Neuronal stem cell (in vitro differentiated cells): ENCODE data around the gene ABHD16B.

ENCODE experiments used
- DNase-seq: peaks from one replicate; pipeline ENCODE4 v3.0.0-alpha.2; 2013; ENCODE audit warnings: low spot score
- H2AFZ ChIP-seq: one replicate; pipeline ENCODE4 v1.6.1; 2013; ENCODE audit warnings: mild to moderate bottlenecking, low read length, inconsistent platforms
- H2AK5ac ChIP-seq: 2 replicates; pipeline ENCODE4 v1.6.1; 2013; ENCODE audit warnings: low read depth, mild to moderate bottlenecking, inconsistent platforms, low read length, moderate library complexity, mixed read lengths
- H2BK120ac ChIP-seq: 2 replicates; pipeline ENCODE4 v1.6.1; 2013; ENCODE audit warnings: low read depth, mild to moderate bottlenecking, inconsistent platforms, low read length, moderate library complexity, mixed read lengths
- H2BK12ac ChIP-seq: one replicate; pipeline ENCODE4 v1.6.1; 2013; ENCODE audit warnings: low read length, inconsistent platforms
- H2BK15ac ChIP-seq: 2 replicates; pipeline ENCODE4 v1.6.1; 2013; ENCODE audit warnings: mild to moderate bottlenecking, low read length, inconsistent platforms, mixed read lengths
- H2BK5ac ChIP-seq: one replicate; pipeline ENCODE4 v1.6.1; 2013; ENCODE audit warnings: inconsistent platforms, mild to moderate bottlenecking, low read length, moderate library complexity
- H3K14ac ChIP-seq: one replicate; pipeline ENCODE4 v1.6.1; 2013; ENCODE audit warnings: low read length, inconsistent platforms
- H3K18ac ChIP-seq: 2 replicates; pipeline ENCODE4 v1.6.1; 2013; ENCODE audit warnings: low read length, inconsistent platforms
- H3K23ac ChIP-seq: 2 replicates; pipeline ENCODE4 v1.6.1; 2013; ENCODE audit warnings: low read depth, mild to moderate bottlenecking, mixed read lengths, low read length, inconsistent platforms; ENCODE audit not compliant: poor library complexity
- H3K27ac ChIP-seq: replicated peaks from 3 replicates; pipeline ENCODE4 v1.5.1; 2013; ENCODE audit warnings: low read length, inconsistent platforms
- H3K27me3 ChIP-seq, 3 experiments: 2 replicates each; pipeline ENCODE4 v1.6.1; 2013; ENCODE audit warnings: low read length in 3 of 3, mild to moderate bottlenecking in 2 of 3, inconsistent platforms in 1 of 3, low read depth in 1 of 3, mixed read lengths in 1 of 3, moderate library complexity in 1 of 3; ENCODE audit not compliant: control insufficient read depth in 3 of 3, insufficient read depth in 3 of 3
- H3K36me3 ChIP-seq, 2 donors: replicated peaks in 1 of 2; 2 replicates each; pipeline ENCODE4 v1.6.1; 2013; ENCODE audit warnings: low read length in 2 of 2; ENCODE audit not compliant: control insufficient read depth in 2 of 2, insufficient read depth in 2 of 2
- H3K4ac ChIP-seq: 2 replicates; pipeline ENCODE4 v1.6.1; 2013; ENCODE audit warnings: inconsistent platforms, mild to moderate bottlenecking, low read length, moderate library complexity
- H3K4me1 ChIP-seq, 2 donors: 1 replicate in 1 of 2; 2 replicates in 1 of 2; pipeline ENCODE4 v1.6.1; 2013; ENCODE audit warnings: low read length in 2 of 2, low read depth in 1 of 2; ENCODE audit not compliant: control insufficient read depth in 2 of 2, insufficient read depth in 1 of 2
- H3K4me2 ChIP-seq: one replicate; pipeline ENCODE4 v1.6.1; 2013; ENCODE audit warnings: mild to moderate bottlenecking, low read length, inconsistent platforms; ENCODE audit not compliant: insufficient read depth, poor library complexity, severe bottlenecking
- H3K4me3 ChIP-seq, 2 donors: 2 replicates each; pipeline ENCODE4 v1.5.1; 2013; ENCODE audit warnings: low read length in 2 of 2, mild to moderate bottlenecking in 2 of 2, inconsistent platforms in 1 of 2, moderate library complexity in 1 of 2
- H3K79me1 ChIP-seq: one replicate; pipeline ENCODE4 v1.6.1; 2013; ENCODE audit warnings: low read depth, mild to moderate bottlenecking, inconsistent platforms, low read length, moderate library complexity
- H3K9ac ChIP-seq: one replicate; pipeline ENCODE4 v1.6.1; 2013; ENCODE audit warnings: mild to moderate bottlenecking, low read depth, low read length, inconsistent platforms; ENCODE audit not compliant: poor library complexity
- H3K9me3 ChIP-seq, 2 donors: replicated peaks in 1 of 2; 2 replicates each; pipeline versions ENCODE3 to v1.6.1; 2013; ENCODE audit warnings: low read length in 2 of 2, mild to moderate bottlenecking in 2 of 2, inconsistent platforms in 1 of 2, low read depth in 1 of 2, mixed read lengths in 1 of 2, moderate library complexity in 1 of 2; ENCODE audit not compliant: control insufficient read depth in 2 of 2, insufficient read depth in 1 of 2
- H4K8ac ChIP-seq: one replicate; pipeline ENCODE4 v1.6.1; 2013; ENCODE audit warnings: low read depth, mild to moderate bottlenecking, inconsistent platforms, low read length, moderate library complexity
- H4K91ac ChIP-seq: one replicate; pipeline ENCODE4 v1.6.1; 2013; ENCODE audit warnings: low read length, low read depth, mild to moderate bottlenecking, inconsistent platforms; ENCODE audit not compliant: poor library complexity
- WGBS, 2 donors: extraction: QIAGEN DNeasy Blood & Tissue Kit; methylation state at CpG; one replicate each; pipeline ENCODE4 v1.1.7; 2013; ENCODE audit warnings: missing lambda C conversion rate in 2 of 2, mixed read lengths in 1 of 2; ENCODE audit not compliant: insufficient read length in 2 of 2, insufficient replicate concordance in 1 of 2; ENCODE audit errors: extremely low coverage in 2 of 2; 5-methylcytosine and 5-hydroxymethylcytosine counted together

ABHD16B gene

DNA sequence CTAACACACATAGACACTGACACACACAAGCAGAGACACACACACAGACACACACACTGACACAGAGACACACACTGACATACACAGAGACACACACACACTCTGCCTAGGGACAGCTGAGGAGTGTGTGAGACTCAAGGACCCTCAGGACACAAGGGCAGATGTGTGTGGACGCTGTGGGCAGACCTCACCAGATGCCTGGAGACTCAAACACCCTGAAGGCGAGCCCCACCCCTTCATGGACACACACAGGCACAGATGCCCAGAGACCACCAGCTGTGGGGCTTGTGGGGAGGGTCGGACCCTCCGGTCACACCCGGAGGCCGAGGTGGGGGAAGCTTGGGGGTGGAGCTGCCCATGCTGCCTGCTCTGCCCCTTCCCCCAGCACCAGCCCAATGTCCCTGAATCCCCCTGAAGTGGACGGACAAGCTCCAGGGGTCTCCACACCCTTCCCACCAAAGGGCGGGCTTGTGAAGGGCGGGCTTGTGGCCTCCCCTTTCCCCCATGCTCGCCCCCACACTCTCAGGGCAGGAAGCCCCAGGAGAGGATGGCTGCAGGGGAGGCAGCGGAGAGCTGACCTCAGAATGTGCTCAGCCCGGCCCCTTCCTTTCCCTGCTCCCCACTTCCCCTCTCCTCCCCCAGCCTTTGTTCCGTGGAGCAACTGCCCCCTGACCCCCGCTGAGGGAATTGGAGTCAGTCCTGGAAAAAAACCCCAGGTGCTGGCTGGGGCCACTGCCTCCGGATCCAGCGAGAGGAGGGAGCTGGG lies 13.9 kb upstream of the ABHD16B start:
- Histone ChIP-seq H2AK5ac (peak overlapping the region; percentile 100), H3K9ac (peak overlapping the region; percentile 73)
- no peak for DNase-seq

DNA sequence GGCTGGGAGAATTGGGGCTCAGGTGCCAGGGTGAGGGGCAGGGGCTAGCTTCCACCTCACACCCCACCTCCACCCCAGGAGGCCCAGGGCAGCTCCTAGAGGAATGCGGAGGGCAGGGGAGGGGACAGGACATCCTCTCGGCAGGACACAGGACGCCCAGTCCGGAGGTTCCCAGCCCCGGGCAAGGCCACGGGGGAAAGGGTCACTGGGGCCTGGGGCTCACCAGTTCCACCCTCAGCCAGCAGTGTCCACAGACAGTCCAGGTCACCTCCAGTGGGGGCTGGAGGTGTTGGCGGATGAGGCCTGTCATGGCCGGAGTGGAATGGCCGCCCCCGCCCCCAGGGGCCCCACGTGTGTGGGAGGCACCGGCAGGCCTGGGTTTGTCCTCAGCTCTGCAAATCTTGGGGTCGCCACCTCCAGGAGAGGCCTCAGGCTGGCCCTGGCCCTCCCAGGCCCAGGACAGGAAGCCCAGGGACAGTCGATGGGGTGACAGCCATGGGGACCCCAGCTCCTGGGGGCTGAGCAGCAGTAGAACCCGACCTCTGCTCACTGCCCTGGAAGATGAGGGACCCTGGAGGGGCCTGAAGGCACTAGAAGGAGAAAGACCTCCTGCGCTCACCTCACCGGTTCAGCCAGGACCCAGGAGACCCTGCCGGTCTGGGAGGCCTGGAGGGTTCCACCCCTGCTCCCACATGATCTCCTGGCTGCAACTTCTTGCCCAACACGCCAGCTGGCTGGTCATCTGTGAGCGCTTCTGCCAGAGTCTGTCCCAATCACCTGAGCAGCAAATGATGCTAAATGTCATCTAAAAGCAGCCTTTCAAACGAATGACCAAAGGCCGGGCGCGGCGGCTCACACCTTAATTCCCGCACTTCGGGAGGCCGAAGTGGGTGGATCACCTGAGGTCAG lies 13.0 kb upstream of the ABHD16B start:
- Histone ChIP-seq H2BK12ac (peak overlapping the region; percentile 59), H3K4me2 (peak overlapping the region; percentile 27), H3K4me1 (peaks cover 22 to 25% of the 10 kb centered on the region in 2 donors), H3K18ac (peak overlapping the region; percentile 99), H3K4me3 (peak overlapping the region in 1 of 2 donors; percentile 38), H3K14ac (no peak overlapping the region), H4K8ac (no peak overlapping the region), H3K36me3 (no peaks in the 10 kb centered on the region), H3K9me3 (peaks cover 0 to 3% of the 10 kb centered on the region in 2 donors), H2BK120ac (peak overlapping the region; percentile 98), H2BK5ac (peak overlapping the region; percentile 96), H2AK5ac (peak overlapping the region; percentile 100), H3K9ac (peak overlapping the region; percentile 53), H4K91ac (peak overlapping the region; percentile 96), H2AFZ (peak overlapping the region; percentile 57), H3K4ac (peak overlapping the region; percentile 77), H3K27me3 (no peaks in the 10 kb centered on the region), H2BK15ac (peak overlapping the region; percentile 91), H3K79me1 (peaks cover 2% of the 10 kb centered on the region), H3K27ac (peak overlapping the region; percentile 91), H3K23ac (peak overlapping the region; percentile 97)
- WGBS, 2 donors = no CpG with 5 or more reads among the region's 28 CpGs
- DNase-seq = no peak

More for the DNA sequence above, 13.9 kb upstream of the ABHD16B start:
- Histone ChIP-seq H3K4me1 (peaks cover 22 to 25% of the 10 kb centered on the region in 2 donors), H2AFZ (peak overlapping the region; percentile 57), H3K4ac (peak overlapping the region; percentile 77), H3K27ac (peak overlapping the region; percentile 91), H3K4me2 (peak overlapping the region; percentile 27), H3K18ac (peak overlapping the region; percentile 99), H3K14ac (peak overlapping the region; percentile 65), H3K9me3 (peaks cover 0 to 3% of the 10 kb centered on the region in 2 donors), H4K8ac (no peak overlapping the region), H3K23ac (peak overlapping the region; percentile 97), H4K91ac (peak overlapping the region; percentile 7), H3K36me3 (no peaks in the 10 kb centered on the region), H3K4me3 (peak overlapping the region; percentile 1 to 36), H3K27me3 (no peaks in the 10 kb centered on the region), H2BK120ac (peak overlapping the region; percentile 98), H2BK5ac (peak overlapping the region; percentile 96), H2BK12ac (peak overlapping the region; percentile 59), H2BK15ac (peak overlapping the region; percentile 91), H3K79me1 (peaks cover 2% of the 10 kb centered on the region)
- WGBS, 2 donors = no CpG with 5 or more reads among the region's 16 CpGs

DNA sequence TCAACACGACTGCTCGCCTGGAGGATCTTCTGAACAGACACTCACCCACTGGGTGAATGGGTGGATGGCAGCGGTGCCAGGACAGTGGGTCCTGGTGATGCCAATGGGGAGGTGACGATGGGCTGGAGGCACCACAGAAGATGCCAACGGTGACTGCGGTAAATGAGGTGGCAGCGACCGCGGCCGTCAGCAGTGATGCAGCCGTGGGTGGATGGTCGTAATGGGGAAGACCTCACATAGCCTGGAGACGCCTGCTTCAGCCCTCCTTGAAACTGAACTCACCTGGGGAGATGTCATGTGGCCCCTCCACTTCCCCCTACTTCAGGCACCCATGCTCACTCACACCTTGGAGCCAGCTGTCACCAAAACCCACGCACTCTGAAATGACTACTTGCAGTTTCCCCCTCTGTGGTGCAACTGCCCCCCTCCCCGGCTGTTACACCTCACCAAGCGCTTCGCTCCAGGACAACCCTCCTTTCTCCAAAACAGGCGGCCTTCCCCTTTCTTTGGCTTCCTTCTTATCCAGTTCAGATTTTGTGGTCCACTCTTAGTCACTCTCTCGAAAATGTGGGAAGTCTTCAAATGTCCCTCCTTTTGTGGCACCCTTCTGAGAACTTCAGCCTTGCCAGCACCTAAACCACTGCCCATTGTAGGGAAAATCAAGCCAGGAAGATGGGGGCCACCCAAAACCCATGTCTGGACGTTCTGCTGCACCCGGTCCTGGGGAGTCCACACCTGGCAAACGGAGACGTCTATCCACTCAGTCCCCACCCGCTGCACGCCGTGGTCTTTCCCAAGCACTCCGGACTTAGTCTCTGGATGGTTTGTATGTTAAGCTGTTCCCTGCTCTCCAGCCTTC lies 10.4 kb upstream of the ABHD16B start:
- peak overlapping the region; percentile 16 for H2BK12ac ChIP-seq
- no peak overlapping the region for H3K14ac ChIP-seq
- H2AFZ ChIP-seq = no peak overlapping the region
- no peak overlapping the region for H2BK120ac ChIP-seq
- no peak overlapping the region for H3K27ac ChIP-seq
- peak overlapping the region; percentile 72 for H4K91ac ChIP-seq
- no peak overlapping the region for H3K4me2 ChIP-seq
- H3K18ac ChIP-seq = peak overlapping the region; percentile 48
- H3K27me3 ChIP-seq = no peaks in the 10 kb centered on the region
- H2AK5ac ChIP-seq = peak overlapping the region; percentile 92
- H3K79me1 ChIP-seq = peaks cover 2% of the 10 kb centered on the region
- peaks cover 0 to 3% of the 10 kb centered on the region in 2 donors for H3K9me3 ChIP-seq
- H3K4ac ChIP-seq = no peak overlapping the region
- H3K4me1 ChIP-seq = peaks cover 38 to 40% of the 10 kb centered on the region in 2 donors
- H2BK15ac ChIP-seq = peak overlapping the region; percentile 97
- WGBS, 2 donors = no CpG with 5 or more reads among the region's 27 CpGs
- peak overlapping the region; percentile 65 for H3K23ac ChIP-seq
- no peak overlapping the region for H3K9ac ChIP-seq
- peak overlapping the region; percentile 60 for H2BK5ac ChIP-seq
- peak overlapping the region; percentile 19 for H4K8ac ChIP-seq
- DNase-seq = no peak
- peak overlapping the region in 1 of 2 donors; percentile 20 for H3K4me3 ChIP-seq
- no peaks in the 10 kb centered on the region for H3K36me3 ChIP-seq
